NCI-H82 treated with DMSO at 0.1 percent for 48 hours (cell line): ENCODE measurements around the gene PLEKHB1.
"Not testable (repeated sequence)": the region's sequence is repeated elsewhere in the genome, so short reads cannot be mapped to it uniquely, and the experiment has no call there.

ENCODE experiments used
- DNase-seq: peaks from one replicate; lab custom pipeline; 2025; ENCODE audit not compliant: unreplicated experiment; lab: John Stamatoyannopoulos, UW

PLEKHB1 gene

DNA sequence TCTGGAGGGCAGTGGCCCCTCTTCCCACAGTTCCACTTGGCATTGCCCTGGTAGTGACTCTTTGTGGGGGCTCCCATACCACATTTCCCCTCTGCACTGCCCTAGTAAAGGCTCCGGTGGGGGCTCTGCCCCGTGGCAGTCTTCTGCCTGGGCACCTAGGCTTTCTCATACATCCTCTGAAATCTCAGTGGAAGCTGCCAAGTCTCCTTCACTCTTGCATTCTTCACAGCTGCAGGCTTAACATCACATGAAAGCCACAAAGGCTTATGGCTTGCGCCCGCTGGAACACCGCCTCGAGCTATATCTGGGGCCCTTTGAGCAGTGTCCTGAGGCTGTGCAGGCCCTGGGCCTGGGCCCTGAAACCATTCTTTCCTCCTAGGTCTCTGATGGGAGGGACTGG lies 25.3 kb downstream of the PLEKHB1 start:
- DNase-seq = no peak

DNA sequence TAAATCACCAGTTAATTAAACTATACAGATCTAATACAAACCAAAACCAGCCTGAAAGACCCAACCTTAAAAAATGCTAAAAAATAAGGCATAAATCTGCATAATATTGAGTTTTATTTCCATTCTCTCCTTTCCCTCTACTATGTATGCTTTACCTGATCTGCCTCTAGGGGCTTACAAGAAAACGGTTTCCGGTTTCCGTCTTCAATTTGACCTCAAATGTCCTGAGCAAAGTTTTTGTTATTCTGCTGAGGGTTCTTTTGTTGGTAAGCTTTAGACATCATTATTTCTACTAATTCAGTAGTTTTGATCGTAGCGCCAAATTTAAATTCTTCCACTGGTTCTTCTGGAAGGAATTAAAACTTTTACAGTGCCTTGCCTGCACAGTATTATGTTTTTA lies 30.2 kb downstream of the PLEKHB1 start:
- not testable (repeated sequence) for DNase-seq

DNA sequence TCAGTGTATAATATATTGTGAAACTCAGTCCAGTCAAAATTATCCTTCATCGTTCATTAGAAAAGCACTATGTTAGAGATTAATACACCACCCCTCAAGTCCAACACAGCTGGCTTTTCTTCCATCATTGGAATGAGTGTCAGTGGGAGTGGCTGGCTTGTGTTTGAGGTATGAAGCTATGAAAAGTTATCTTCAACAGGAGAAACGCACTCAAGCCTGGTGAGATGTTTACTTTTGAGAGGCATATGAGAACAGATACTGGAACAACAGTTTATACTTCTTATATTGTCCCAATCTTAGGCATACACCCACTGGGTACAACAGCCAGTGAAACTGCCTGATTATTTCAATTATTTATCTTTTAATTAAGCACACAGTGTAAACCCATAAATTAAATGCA lies 34.3 kb downstream of the PLEKHB1 start:
- no peak for DNase-seq

DNA sequence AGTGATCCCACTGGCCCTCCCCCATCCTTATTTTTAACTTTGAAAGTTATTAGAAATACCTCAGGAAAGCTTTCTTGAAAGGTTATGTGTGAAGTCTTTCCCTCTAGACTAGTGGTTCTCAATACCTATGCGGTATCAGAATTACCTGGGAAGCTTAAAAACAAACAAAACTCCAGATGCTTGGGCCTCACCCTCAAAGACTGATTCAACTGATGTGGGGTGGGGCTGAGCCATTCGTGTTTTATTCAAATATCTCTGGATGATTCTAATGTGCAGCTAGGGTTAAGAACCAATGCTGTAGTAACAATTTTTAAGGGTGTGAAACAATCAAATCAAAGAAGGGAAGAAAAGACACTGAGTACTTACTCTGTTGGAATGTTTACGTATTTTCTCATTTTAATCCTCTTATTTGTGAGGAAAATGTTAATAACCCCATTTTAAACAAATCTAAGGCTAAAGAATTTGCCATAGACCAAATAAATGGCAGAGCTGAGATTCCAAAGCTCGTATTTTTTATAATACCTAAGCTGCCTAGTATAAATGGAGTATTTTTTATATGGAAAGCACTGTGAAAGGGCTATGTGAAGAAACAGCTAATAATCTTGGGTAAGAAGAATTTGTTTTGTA lies 47.6 kb downstream of the PLEKHB1 start:
- no peak for DNase-seq

DNA sequence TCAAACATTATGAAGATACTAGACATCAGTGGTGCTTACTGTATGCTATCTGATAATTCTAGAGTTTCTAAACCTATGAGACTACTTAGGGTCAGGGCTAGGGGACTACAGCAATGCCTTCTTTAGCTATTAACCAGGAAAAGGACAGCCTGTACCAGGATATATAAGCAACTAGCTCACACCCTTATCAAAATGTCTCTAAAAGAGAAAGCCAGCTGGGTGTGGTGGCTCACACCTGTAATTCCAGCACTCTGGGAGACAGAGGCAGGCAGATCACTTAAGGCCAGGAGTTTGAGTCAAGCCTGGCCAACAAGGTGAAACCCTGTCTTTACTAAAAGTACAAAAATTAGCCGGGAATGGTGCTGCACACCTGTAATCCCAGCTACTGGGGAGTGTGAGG lies 58.7 kb downstream of the PLEKHB1 start:
- no peak for DNase-seq

DNA sequence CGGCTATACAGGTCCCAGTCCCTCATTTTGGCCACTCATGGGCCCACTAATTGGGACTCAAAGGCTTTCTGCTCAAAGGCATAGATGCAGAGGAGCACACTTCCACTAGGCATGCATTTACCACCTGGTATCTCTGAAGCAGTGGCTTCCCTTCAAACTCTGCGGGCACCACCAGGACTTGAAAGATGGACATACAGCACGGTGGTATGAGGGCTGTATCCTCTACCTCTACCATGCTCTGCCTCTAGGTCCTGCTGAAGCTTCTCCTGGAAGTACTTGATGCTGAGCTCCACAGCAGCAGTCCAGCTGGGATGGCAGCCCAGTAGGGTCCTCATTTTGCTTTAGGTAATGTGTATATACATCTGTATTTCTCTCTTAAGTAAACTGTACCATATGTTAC lies 64.6 kb downstream of the PLEKHB1 start:
- DNase-seq = no peak
